K562 (cell line): Measurements from ENCODE around the gene MYO18B. TPM values are rescaled to one million over a fixed set of nuclear protein-coding genes. Genes with fewer than 3 reads are reported as not detected.

Experiments used
- CBX8 ChIP-seq: fragments of 200-600 bp; sonication (generic); IDR thresholded peaks from 2 replicates; pipeline ENCODE4 v1.6.1; 2012; ENCODE audit warnings: borderline replicate concordance, mixed run types, low read depth, mild to moderate bottlenecking, moderate library complexity, mixed read lengths, low read length, control low read depth, inconsistent platforms; ENCODE audit not compliant: poor library complexity, severe bottlenecking; ENCODE audit errors: extremely low read depth
- CHD1 ChIP-seq: fragments of 200-600 bp; sonication (generic); IDR thresholded peaks from one replicate; pipeline ENCODE4 v1.6.1; 2012; ENCODE audit warnings: mild to moderate bottlenecking, moderate library complexity, low read length, inconsistent platforms
- GTF2A2 ChIP-seq: IDR thresholded peaks from 2 replicates; pipeline ENCODE4 v1.6.1; 2016; ENCODE audit warnings: mild to moderate bottlenecking, missing genetic modification characterization, missing compliant biosample characterization
- HDAC3 ChIP-seq: fragments of 450-650 bp; IDR thresholded peaks from 2 replicates; pipeline ENCODE4 v1.6.1; 2018; ENCODE audit warnings: borderline replicate concordance, mild to moderate bottlenecking, moderate library complexity; ENCODE audit not compliant: partially characterized antibody
- PHB2 ChIP-seq: fragments of 450-650 bp; IDR thresholded peaks from 2 replicates; pipeline ENCODE4 v1.6.1; 2017; ENCODE audit warnings: low read depth
- POLR2B ChIP-seq: fragments of 450-650 bp; IDR thresholded peaks from 2 replicates; pipeline ENCODE4 v1.6.1; 2018; ENCODE audit warnings: low read depth; ENCODE audit not compliant: partially characterized antibody
- PRPF4 ChIP-seq: fragments of 200-400 bp; formaldehyde crosslinking; IDR thresholded peaks from one replicate; pipeline ENCODE4 v1.6.1; 2017; ENCODE audit warnings: low read length, low read depth, mild to moderate bottlenecking; ENCODE audit not compliant: insufficient read depth, poor library complexity, severe bottlenecking
- STAT5A ChIP-seq: IDR thresholded peaks from 2 replicates; pipeline ENCODE4 v1.6.1; 2012; ENCODE audit warnings: low read length, inconsistent platforms, borderline replicate concordance
- TBL1XR1 ChIP-seq, 2 experiments: IDR thresholded peaks; 2 replicates each; pipeline ENCODE4 v1.6.1; 2012; ENCODE audit warnings: improper control_type of control experiment in 2 of 2, low read length in 2 of 2, mild to moderate bottlenecking in 1 of 2
- TBP ChIP-seq: optimal IDR thresholded peaks from 2 replicates; pipeline ENCODE3; 2011; ENCODE audit warnings: low read depth, low read length, improper control_type of control experiment
- ZBED1 ChIP-seq: IDR thresholded peaks from 2 replicates; pipeline ENCODE4 v1.6.1; 2014
- ZBTB8A ChIP-seq: fragments of 450-650 bp; IDR thresholded peaks from 2 replicates; pipeline ENCODE4 v1.6.1; 2018; ENCODE audit warnings: mild to moderate bottlenecking, moderate library complexity; ENCODE audit not compliant: partially characterized antibody
- ZKSCAN8 ChIP-seq: fragments of 200-800 bp; sonication (Bioruptor generic); IDR thresholded peaks from 2 replicates; pipeline ENCODE4 v1.6.1; 2016; ENCODE audit warnings: missing genetic modification characterization, missing compliant biosample characterization
- polyA plus RNA-seq, 8 experiments: library from polyadenylated mRNA; depleted of rRNA in 4 of 8; stranded (reverse) in 5 of 8; unstranded in 3 of 8; fragments of >200 nt; fragmentation: Nextera tagmentation in 2 of 8; fragmentation: Illumina TruSeq in 1 of 8; extraction: Ambion mirVana in 2 of 8; extraction: Trizol in 1 of 8; gene quantifications; 2 replicates each; pipeline versions ENCODE4 v1.2.1 to v1.2.3, GENCODE V29; 2011 to 2014; ENCODE audit warnings: inconsistent platforms in 1 of 8, missing spikeins in 1 of 8
- total RNA-seq, 7 experiments: library from RNA; depleted of rRNA in 6 of 7; stranded (reverse); fragments of >200 nt in 6 of 7; fragmentation: Illumina TruSeq in 2 of 7; extraction: Trizol in 2 of 7; gene quantifications; 2 replicates each; pipeline versions ENCODE4 v1.2.1 to v1.2.3, GENCODE V29; 2011 to 2021; ENCODE audit warnings: low replicate concordance in 1 of 7
- TF ChIP-seq, protein P1 (sequence below), 2 experiments: fragments of 450-650 bp in 1 of 2; IDR thresholded peaks; 2 replicates each; pipeline ENCODE4 v1.6.1; 2011 to 2017; ENCODE audit warnings: low read depth in 2 of 2, antibody characterized with exemption in 1 of 2, borderline replicate concordance in 1 of 2, low read length in 1 of 2, mild to moderate bottlenecking in 1 of 2, mixed read lengths in 1 of 2; ENCODE audit not compliant: control insufficient read depth in 1 of 2
- TF ChIP-seq, protein P2 (sequence below): IDR thresholded peaks from 2 replicates; pipeline ENCODE4 v1.6.1; 2011; ENCODE audit warnings: borderline replicate concordance, low read depth, mild to moderate bottlenecking, moderate library complexity, low read length; ENCODE audit not compliant: insufficient read depth, poor library complexity, severe bottlenecking

The MYO18B gene
- total and polyA plus RNA-seq, 9 of the 15 experiments (the other 6 are each of a cell fraction or from before 2014, with no cell fraction given), result 0.06 to 7.0 (median 4.3) TPM

DNA sequence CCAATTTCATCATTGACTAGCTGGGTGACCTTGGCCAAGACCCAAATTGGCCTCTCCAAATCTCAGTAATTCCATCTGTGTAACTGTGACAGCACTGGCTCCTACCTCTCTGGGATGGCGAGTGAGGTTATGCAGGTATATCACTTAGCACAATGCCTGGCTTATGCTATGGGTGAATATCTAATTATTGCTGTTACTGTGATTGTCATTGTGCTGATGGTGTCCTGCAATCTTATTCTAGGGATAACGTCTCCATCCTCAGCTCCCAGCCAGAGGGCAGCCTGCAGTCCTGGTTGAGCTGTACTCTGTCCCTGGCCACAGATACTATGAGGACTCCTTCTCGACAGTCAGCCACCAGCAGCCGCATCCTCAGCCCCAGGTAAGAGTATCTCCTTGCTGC, 262.5 kb downstream of the MYO18B start (continued):
- TF ChIP-seq, protein P1, sequence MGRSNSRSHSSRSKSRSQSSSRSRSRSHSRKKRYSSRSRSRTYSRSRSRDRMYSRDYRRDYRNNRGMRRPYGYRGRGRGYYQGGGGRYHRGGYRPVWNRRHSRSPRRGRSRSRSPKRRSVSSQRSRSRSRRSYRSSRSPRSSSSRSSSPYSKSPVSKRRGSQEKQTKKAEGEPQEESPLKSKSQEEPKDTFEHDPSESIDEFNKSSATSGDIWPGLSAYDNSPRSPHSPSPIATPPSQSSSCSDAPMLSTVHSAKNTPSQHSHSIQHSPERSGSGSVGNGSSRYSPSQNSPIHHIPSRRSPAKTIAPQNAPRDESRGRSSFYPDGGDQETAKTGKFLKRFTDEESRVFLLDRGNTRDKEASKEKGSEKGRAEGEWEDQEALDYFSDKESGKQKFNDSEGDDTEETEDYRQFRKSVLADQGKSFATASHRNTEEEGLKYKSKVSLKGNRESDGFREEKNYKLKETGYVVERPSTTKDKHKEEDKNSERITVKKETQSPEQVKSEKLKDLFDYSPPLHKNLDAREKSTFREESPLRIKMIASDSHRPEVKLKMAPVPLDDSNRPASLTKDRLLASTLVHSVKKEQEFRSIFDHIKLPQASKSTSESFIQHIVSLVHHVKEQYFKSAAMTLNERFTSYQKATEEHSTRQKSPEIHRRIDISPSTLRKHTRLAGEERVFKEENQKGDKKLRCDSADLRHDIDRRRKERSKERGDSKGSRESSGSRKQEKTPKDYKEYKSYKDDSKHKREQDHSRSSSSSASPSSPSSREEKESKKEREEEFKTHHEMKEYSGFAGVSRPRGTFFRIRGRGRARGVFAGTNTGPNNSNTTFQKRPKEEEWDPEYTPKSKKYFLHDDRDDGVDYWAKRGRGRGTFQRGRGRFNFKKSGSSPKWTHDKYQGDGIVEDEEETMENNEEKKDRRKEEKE (IDR thresholded peaks at IDR 0.05; ENCODE audit: borderline replicate concordance in 1 of 2, control insufficient read depth in 1 of 2, low read depth in 2 of 2, low read length in 1 of 2), result no peak
- TF ChIP-seq PRPF4 (no peak), GTF2A2 (tag) (no peak), STAT5A (no peak), CBX8 (no peak), TBL1XR1 (IDR thresholded peaks at IDR 0.05; ENCODE audit: low read length in 2 of 2) (no peak), ZBED1 (no peak), ZBTB8A (no peak), CHD1 (no peak), POLR2B (no peak), HDAC3 (no peak), PHB2 (no peak), ZKSCAN8 (CRISPR knock-in tag) (no peak), TBP (no peak)
- TF ChIP-seq, protein P2, sequence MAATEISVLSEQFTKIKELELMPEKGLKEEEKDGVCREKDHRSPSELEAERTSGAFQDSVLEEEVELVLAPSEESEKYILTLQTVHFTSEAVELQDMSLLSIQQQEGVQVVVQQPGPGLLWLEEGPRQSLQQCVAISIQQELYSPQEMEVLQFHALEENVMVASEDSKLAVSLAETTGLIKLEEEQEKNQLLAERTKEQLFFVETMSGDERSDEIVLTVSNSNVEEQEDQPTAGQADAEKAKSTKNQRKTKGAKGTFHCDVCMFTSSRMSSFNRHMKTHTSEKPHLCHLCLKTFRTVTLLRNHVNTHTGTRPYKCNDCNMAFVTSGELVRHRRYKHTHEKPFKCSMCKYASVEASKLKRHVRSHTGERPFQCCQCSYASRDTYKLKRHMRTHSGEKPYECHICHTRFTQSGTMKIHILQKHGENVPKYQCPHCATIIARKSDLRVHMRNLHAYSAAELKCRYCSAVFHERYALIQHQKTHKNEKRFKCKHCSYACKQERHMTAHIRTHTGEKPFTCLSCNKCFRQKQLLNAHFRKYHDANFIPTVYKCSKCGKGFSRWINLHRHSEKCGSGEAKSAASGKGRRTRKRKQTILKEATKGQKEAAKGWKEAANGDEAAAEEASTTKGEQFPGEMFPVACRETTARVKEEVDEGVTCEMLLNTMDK, result no peak
- TF ChIP-seq, all 486 proteins: peak for 0
